Measurements from ENCODE around the gene ACTR3C.
A peak's percentile ranks its signal among the peaks of the same experiment; 100 is the strongest.
"Not testable (repeated sequence)": the region's sequence is repeated elsewhere in the genome, so short reads cannot be mapped to it uniquely, and the experiment has no call there.

ACTR3C gene

GRCh38 chr7:150278383-150278782 lies 45.0 kb downstream of the ACTR3C start:
- DNase-seq: not testable (repeated sequence)

GRCh38 chr7:150276132-150276695 lies 47.1 kb downstream of the ACTR3C start:
- peak; percentile 39 for DNase-seq

- not testable (repeated sequence) for DNase-seq
These were observed 51.4 kb downstream of the ACTR3C start for GRCh38 chr7:150271898-150272297.

- DNase-seq: not testable (repeated sequence)
These were observed 53.1 kb downstream of the ACTR3C start for GRCh38 chr7:150270101-150270824.

- DNase-seq: not testable (repeated sequence)
These were observed 54.5 kb downstream of the ACTR3C start for GRCh38 chr7:150268798-150269197.

- not testable (repeated sequence) for DNase-seq
These were observed 55.1 kb downstream of the ACTR3C start for GRCh38 chr7:150268287-150268686.

- not testable (repeated sequence) for DNase-seq
These were observed 56.2 kb downstream of the ACTR3C start for GRCh38 chr7:150266953-150267665.

- not testable (repeated sequence) for DNase-seq
These were observed 60.7 kb downstream of the ACTR3C start for GRCh38 chr7:150262656-150263055.

- DNase-seq: not testable (repeated sequence)
These were observed 75.6 kb downstream of the ACTR3C start for GRCh38 chr7:150247745-150248144.

GRCh38 chr7:150245208-150245607 lies 78.1 kb downstream of the ACTR3C start:
- DNase-seq: not testable (repeated sequence)

- DNase-seq: not testable (repeated sequence)
These were observed 80.4 kb downstream of the ACTR3C start for GRCh38 chr7:150242935-150243334.

- DNase-seq: not testable (repeated sequence)
These were observed 97.9 kb downstream of the ACTR3C start for GRCh38 chr7:150225444-150225843.

GRCh38 chr7:150222083-150222972 lies 101.0 kb downstream of the ACTR3C start:
- not testable (repeated sequence) for DNase-seq

GRCh38 chr7:150220673-150221181 lies 102.6 kb downstream of the ACTR3C start:
- DNase-seq: peak; percentile 23

GRCh38 chr7:150219941-150220658 lies 103.2 kb downstream of the ACTR3C start:
- peak; percentile 7 for DNase-seq

GRCh38 chr7:150206848-150207247 lies 116.5 kb downstream of the ACTR3C start:
- DNase-seq: not testable (repeated sequence)

GRCh38 chr7:150205866-150206265 lies 117.5 kb downstream of the ACTR3C start:
- DNase-seq: not testable (repeated sequence)

- not testable (repeated sequence) for DNase-seq
These were observed 118.8 kb downstream of the ACTR3C start for GRCh38 chr7:150204577-150204976.

- not testable (repeated sequence) for DNase-seq
These were observed 120.5 kb downstream of the ACTR3C start for GRCh38 chr7:150202894-150203293.

Measured in stimulated activated CD4-positive, alpha-beta T cell treated with anti-CD3 and anti-CD28 coated beads, Interleukin-15, amount 100 ng/mL, for 24 hours (primary cell).